IMR-90 (cell line): ENCODE data around the gene DNAJC7. TPM values are rescaled to one million over a fixed set of nuclear protein-coding genes. Genes with fewer than 3 reads are reported as not detected.

Source experiments
- ATAC-seq: fragments of 200-7000 bp; cut with Tn5 transposase; 2 replicates; pipeline ENCODE4 v1.9.1; 2020; ENCODE audit warnings: low read depth, mild to moderate bottlenecking, moderate library complexity
- BruUV-seq: library from RNA; stranded (reverse); fragments of 400-500 nt; replicated peaks from 2 replicates; lab custom pipeline; 2021; lab: Mats Ljungman, UMichigan
- CTCF ChIA-PET: fragments of 300-600 bp; formaldehyde crosslinking; extraction: SDS; loops from one replicate; lab custom pipeline; 2021; ENCODE audit warnings: antibody characterized with exemption; lab: Yijun Ruan, JAX
- POLR2A ChIA-PET: fragments of 300-600 bp; sonication (Branson Sonifier 250); formaldehyde crosslinking; loops from one replicate; lab custom pipeline; 2022; ENCODE audit warnings: antibody characterized with exemption; ENCODE audit not compliant: unreplicated experiment; lab: Charles Lee
- DNase-seq: peaks from one replicate; pipeline ENCODE4 v3.0.0; 2013
- H2AFZ ChIP-seq: replicated peaks from 2 replicates; pipeline ENCODE3; 2013; ENCODE audit warnings: low read length, mild to moderate bottlenecking; ENCODE audit not compliant: poor library complexity
- H2AK5ac ChIP-seq: 2 replicates; pipeline ENCODE4 v1.6.1; 2013; ENCODE audit warnings: low read depth, low read length, inconsistent platforms
- H2AK9ac ChIP-seq: replicated peaks from 2 replicates; pipeline ENCODE3; 2013; ENCODE audit warnings: mild to moderate bottlenecking, low read depth, low read length, moderate library complexity; ENCODE audit not compliant: poor library complexity
- H2BK120ac ChIP-seq: 2 replicates; pipeline ENCODE4 v1.6.1; 2013; ENCODE audit warnings: low read depth, low read length, inconsistent platforms
- H2BK15ac ChIP-seq: 3 replicates; pipeline ENCODE4 v1.6.1; 2013; ENCODE audit warnings: low read depth, low read length, inconsistent platforms
- H2BK20ac ChIP-seq: 2 replicates; pipeline ENCODE4 v1.6.1; 2013; ENCODE audit warnings: low read depth, mild to moderate bottlenecking, inconsistent platforms, low read length, moderate library complexity
- H2BK5ac ChIP-seq: 2 replicates; pipeline ENCODE4 v1.6.1; 2013; ENCODE audit warnings: mild to moderate bottlenecking, low read depth, low read length, inconsistent platforms; ENCODE audit not compliant: poor library complexity, severe bottlenecking
- H3K14ac ChIP-seq: replicated peaks from 2 replicates; pipeline ENCODE4 v1.6.1; 2013; ENCODE audit warnings: low read depth, low read length, inconsistent platforms
- H3K18ac ChIP-seq: 2 replicates; pipeline ENCODE4 v1.6.1; 2013; ENCODE audit warnings: low read depth, low read length, control low read depth
- H3K23ac ChIP-seq: 2 replicates; pipeline ENCODE4 v1.6.1; 2013; ENCODE audit warnings: low read depth, low read length, inconsistent platforms
- H3K27ac ChIP-seq: 2 replicates; pipeline ENCODE4 v1.5.1; 2013; ENCODE audit warnings: mild to moderate bottlenecking, control low read depth, low read length; ENCODE audit not compliant: insufficient read depth
- H3K27me3 ChIP-seq: 2 replicates; pipeline ENCODE4 v1.6.1; 2013; ENCODE audit warnings: low read length; ENCODE audit not compliant: control insufficient read depth, insufficient read depth
- H3K36me3 ChIP-seq: 2 replicates; pipeline ENCODE4 v1.6.1; 2013; ENCODE audit warnings: low read length, mixed read lengths; ENCODE audit not compliant: control insufficient read depth, insufficient read depth
- H3K4ac ChIP-seq: 2 replicates; pipeline ENCODE4 v1.6.1; 2013; ENCODE audit warnings: low read depth, low read length, inconsistent platforms
- H3K4me1 ChIP-seq: 2 replicates; pipeline ENCODE4 v1.6.1; 2013; ENCODE audit warnings: low read length, mixed read lengths; ENCODE audit not compliant: control insufficient read depth, insufficient read depth
- H3K4me2 ChIP-seq: 2 replicates; pipeline ENCODE4 v1.6.1; 2013; ENCODE audit warnings: low read depth, mild to moderate bottlenecking, control low read depth, low read length, moderate library complexity
- H3K4me3 ChIP-seq: 2 replicates; pipeline ENCODE4 v1.5.1; 2013; ENCODE audit warnings: low read depth, mild to moderate bottlenecking, control low read depth, low read length, moderate library complexity; ENCODE audit not compliant: insufficient read depth
- H3K56ac ChIP-seq: 2 replicates; pipeline ENCODE4 v1.6.1; 2013; ENCODE audit warnings: low read length, inconsistent platforms; ENCODE audit not compliant: insufficient read depth; ENCODE audit errors: extremely low read depth
- H3K79me1 ChIP-seq, 2 experiments: 2 replicates each; pipeline ENCODE4 v1.6.1; 2013; ENCODE audit warnings: low read length in 2 of 2, inconsistent platforms in 1 of 2, low read depth in 1 of 2
- H3K9ac ChIP-seq: 2 replicates; pipeline ENCODE4 v1.6.1; 2013; ENCODE audit warnings: low read depth, low read length, control low read depth
- H3K9me1 ChIP-seq: 2 replicates; pipeline ENCODE4 v1.6.1; 2013; ENCODE audit warnings: low read length, inconsistent platforms; ENCODE audit not compliant: insufficient read depth
- H3K9me3 ChIP-seq: 2 replicates; pipeline ENCODE4 v1.6.1; 2013; ENCODE audit warnings: low read length; ENCODE audit not compliant: control insufficient read depth, insufficient read depth
- H4K20me1 ChIP-seq: 2 replicates; pipeline ENCODE4 v1.6.1; 2013; ENCODE audit warnings: low read length, inconsistent platforms; ENCODE audit not compliant: insufficient read depth
- H4K5ac ChIP-seq: 2 replicates; pipeline ENCODE4 v1.6.1; 2013; ENCODE audit warnings: mild to moderate bottlenecking, low read depth, low read length, control low read depth
- H4K8ac ChIP-seq, 2 experiments: 2 replicates each; pipeline ENCODE4 v1.6.1; 2013; ENCODE audit warnings: low read depth in 2 of 2, low read length in 2 of 2, control low read depth in 1 of 2, inconsistent platforms in 1 of 2
- H4K91ac ChIP-seq: 2 replicates; pipeline ENCODE4 v1.6.1; 2013; ENCODE audit warnings: low read depth, low read length, inconsistent platforms; ENCODE audit not compliant: insufficient read depth
- BHLHE40 ChIP-seq: fragments of 150-350 bp; IDR thresholded peaks from 2 replicates; pipeline ENCODE4 v1.6.1; 2016; ENCODE audit warnings: mild to moderate bottlenecking, low read depth, low read length
- CEBPB ChIP-seq: IDR thresholded peaks from 2 replicates; pipeline ENCODE4 v1.6.1; 2012; ENCODE audit warnings: low read depth, low read length, improper control_type of control experiment
- MAFK ChIP-seq: IDR thresholded peaks from 2 replicates; pipeline ENCODE4 v1.6.1; 2012; ENCODE audit warnings: low read depth, low read length, improper control_type of control experiment
- MAZ ChIP-seq: IDR thresholded peaks from 2 replicates; pipeline ENCODE4 v1.6.1; 2012; ENCODE audit warnings: low read depth, mild to moderate bottlenecking, low read length, improper control_type of control experiment, moderate library complexity, borderline replicate concordance
- MXI1 ChIP-seq: IDR thresholded peaks from 2 replicates; pipeline ENCODE4 v1.6.1; 2012; ENCODE audit warnings: low read depth, mild to moderate bottlenecking, low read length, moderate library complexity, borderline replicate concordance
- NFE2L2 ChIP-seq: fragments of 150-350 bp; IDR thresholded peaks from 2 replicates; pipeline ENCODE4 v1.6.1; 2016; ENCODE audit warnings: low read depth, mild to moderate bottlenecking, low read length
- POLR2A ChIP-seq: IDR thresholded peaks from 2 replicates; pipeline ENCODE4 v1.6.1; 2012; ENCODE audit warnings: mild to moderate bottlenecking, low read depth, low read length
- RAD21 ChIP-seq: IDR thresholded peaks from 2 replicates; pipeline ENCODE4 v1.6.1; 2012; ENCODE audit warnings: low read length, improper control_type of control experiment
- RCOR1 ChIP-seq: IDR thresholded peaks from 2 replicates; pipeline ENCODE4 v1.6.1; 2012; ENCODE audit warnings: mild to moderate bottlenecking, low read length, improper control_type of control experiment; ENCODE audit not compliant: insufficient replicate concordance
- RFX5 ChIP-seq: IDR thresholded peaks from 2 replicates; pipeline ENCODE4 v1.8.0; 2012; ENCODE audit warnings: low read depth, mild to moderate bottlenecking, low read length, moderate library complexity
- SMC3 ChIP-seq: fragments of 150-350 bp; IDR thresholded peaks from 2 replicates; pipeline ENCODE4 v1.6.1; 2016; ENCODE audit warnings: low read depth, mild to moderate bottlenecking, antibody characterized with exemption, low read length, moderate library complexity
- WGBS, 2 experiments: methylation state at CpG; one replicate each; pipeline versions ENCODE4 v1.1.5 to v1.1.7; 2013; ENCODE audit warnings: missing lambda C conversion rate in 2 of 2; ENCODE audit not compliant: insufficient read length in 1 of 2; ENCODE audit errors: extremely low coverage in 2 of 2; 5-methylcytosine and 5-hydroxymethylcytosine counted together
- dilution Hi-C: fragments of 300-500 bp; cut with HindIII; formaldehyde crosslinking; loops from one replicate; pipeline ENCODE4 v1.14.3; 2018; ENCODE audit warnings: low sequenced_read_pairs; ENCODE audit not compliant: unreplicated experiment
- in situ Hi-C: fragments of 300-500 bp; cut with MboI; formaldehyde crosslinking; loops from 3 replicates; pipeline ENCODE4 v1.14.3; 2019; ENCODE audit warnings: low sequenced_read_pairs, inconsistent platforms, mixed read lengths
- intact Hi-C: fragments of 100-400 bp; cut with micrococcal nuclease; formaldehyde crosslinking; loops from 2 replicates; pipeline ENCODE4 v1.10.0; 2022
- polyA plus RNA-seq, 3 experiments: library from polyadenylated mRNA; depleted of rRNA; stranded (reverse); fragments of >200 nt; gene quantifications; 2 replicates each; pipeline ENCODE4 v1.2.3, GENCODE V29; 2012; ENCODE audit warnings: low replicate concordance in 1 of 3
- total RNA-seq: library from RNA; depleted of rRNA; stranded (reverse); fragments of >200 nt; gene quantifications from 2 replicates; pipeline ENCODE4 v1.2.3, GENCODE V29; 2012
- TF ChIP-seq, protein P1 (sequence below): fragments of 150-350 bp; IDR thresholded peaks from 2 replicates; pipeline ENCODE4 v1.6.1; 2017; ENCODE audit warnings: mild to moderate bottlenecking, antibody characterized with exemption, low read length, low read depth
- TF ChIP-seq, protein P2 (sequence below): fragments of 150-350 bp; IDR thresholded peaks from 2 replicates; pipeline ENCODE4 v1.6.1; 2016; ENCODE audit warnings: low read depth, mild to moderate bottlenecking, low read length, moderate library complexity, borderline replicate concordance
- TF ChIP-seq, protein P3 (sequence below): conservative IDR thresholded peaks from 2 replicates; pipeline ENCODE4 v1.5.1; 2012; ENCODE audit warnings: mild to moderate bottlenecking, low read depth, low read length, improper control_type of control experiment

The DNAJC7 gene
- total and polyA plus RNA-seq, 2 of the 4 experiments (the other 2 are of a cell fraction) = 49.3 to 71.7 TPM

DNA sequence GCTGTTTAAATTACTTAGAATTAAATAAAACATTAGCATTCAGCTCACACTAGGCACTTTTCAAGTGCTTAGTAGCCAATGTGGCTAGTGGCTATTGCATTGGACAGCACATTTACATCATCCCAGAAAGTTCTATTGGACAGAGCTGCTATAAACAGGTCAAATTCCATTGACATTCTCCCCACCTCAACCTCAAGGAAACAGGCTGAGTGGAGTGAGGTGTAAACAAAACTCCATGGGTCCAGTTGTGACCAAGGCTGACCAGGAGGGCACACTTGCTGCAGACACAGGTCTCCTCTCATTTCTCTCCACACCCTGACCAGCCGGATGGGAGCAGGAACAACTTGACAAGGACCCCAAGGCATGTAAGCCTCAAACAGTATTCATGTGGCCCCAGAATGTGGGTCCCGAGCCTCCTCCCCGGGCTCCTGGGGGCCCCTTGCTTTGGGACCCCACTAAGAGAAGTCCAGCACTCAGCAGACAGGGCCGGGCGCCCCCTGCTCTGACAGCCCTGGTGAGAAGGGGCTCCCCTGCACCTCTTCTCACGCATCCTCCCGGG lies 32.7 kb upstream of the DNAJC7 start:
- no peaks in the 10 kb centered on the region for H3K9me3 ChIP-seq
- ATAC-seq (peak; percentile 25), DNase-seq (no peak)
- H3K4me1 ChIP-seq = 0 out of 2 replicates have a peak, but pooled peaks cover 1% of the 10 kb centered on the region
- no peak overlapping the region for H3K27ac ChIP-seq
- H3K4me2 ChIP-seq = peak overlapping the region; percentile 69
- dilution Hi-C loops (no loop called here), in situ Hi-C loops (no loop called here), intact Hi-C loops (no loop called here)
- no peak overlapping the region for H2BK5ac ChIP-seq
- no peak overlapping the region for H2AK9ac ChIP-seq
- BruUV-seq = no TSS peak
- TF ChIP-seq RAD21 (no peak), MAZ (no peak), BHLHE40 (no peak), CEBPB (no peak), POLR2A (no peak), NFE2L2 (no peak), MAFK (no peak), RFX5 (no peak), RCOR1 (no peak), MXI1 (no peak), SMC3 (no peak)
- TF ChIP-seq, protein P1, sequence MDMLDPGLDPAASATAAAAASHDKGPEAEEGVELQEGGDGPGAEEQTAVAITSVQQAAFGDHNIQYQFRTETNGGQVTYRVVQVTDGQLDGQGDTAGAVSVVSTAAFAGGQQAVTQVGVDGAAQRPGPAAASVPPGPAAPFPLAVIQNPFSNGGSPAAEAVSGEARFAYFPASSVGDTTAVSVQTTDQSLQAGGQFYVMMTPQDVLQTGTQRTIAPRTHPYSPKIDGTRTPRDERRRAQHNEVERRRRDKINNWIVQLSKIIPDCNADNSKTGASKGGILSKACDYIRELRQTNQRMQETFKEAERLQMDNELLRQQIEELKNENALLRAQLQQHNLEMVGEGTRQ = no peak
- TF ChIP-seq, protein P2, sequence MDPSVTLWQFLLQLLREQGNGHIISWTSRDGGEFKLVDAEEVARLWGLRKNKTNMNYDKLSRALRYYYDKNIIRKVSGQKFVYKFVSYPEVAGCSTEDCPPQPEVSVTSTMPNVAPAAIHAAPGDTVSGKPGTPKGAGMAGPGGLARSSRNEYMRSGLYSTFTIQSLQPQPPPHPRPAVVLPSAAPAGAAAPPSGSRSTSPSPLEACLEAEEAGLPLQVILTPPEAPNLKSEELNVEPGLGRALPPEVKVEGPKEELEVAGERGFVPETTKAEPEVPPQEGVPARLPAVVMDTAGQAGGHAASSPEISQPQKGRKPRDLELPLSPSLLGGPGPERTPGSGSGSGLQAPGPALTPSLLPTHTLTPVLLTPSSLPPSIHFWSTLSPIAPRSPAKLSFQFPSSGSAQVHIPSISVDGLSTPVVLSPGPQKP = no peak
- TF ChIP-seq, protein P3, sequence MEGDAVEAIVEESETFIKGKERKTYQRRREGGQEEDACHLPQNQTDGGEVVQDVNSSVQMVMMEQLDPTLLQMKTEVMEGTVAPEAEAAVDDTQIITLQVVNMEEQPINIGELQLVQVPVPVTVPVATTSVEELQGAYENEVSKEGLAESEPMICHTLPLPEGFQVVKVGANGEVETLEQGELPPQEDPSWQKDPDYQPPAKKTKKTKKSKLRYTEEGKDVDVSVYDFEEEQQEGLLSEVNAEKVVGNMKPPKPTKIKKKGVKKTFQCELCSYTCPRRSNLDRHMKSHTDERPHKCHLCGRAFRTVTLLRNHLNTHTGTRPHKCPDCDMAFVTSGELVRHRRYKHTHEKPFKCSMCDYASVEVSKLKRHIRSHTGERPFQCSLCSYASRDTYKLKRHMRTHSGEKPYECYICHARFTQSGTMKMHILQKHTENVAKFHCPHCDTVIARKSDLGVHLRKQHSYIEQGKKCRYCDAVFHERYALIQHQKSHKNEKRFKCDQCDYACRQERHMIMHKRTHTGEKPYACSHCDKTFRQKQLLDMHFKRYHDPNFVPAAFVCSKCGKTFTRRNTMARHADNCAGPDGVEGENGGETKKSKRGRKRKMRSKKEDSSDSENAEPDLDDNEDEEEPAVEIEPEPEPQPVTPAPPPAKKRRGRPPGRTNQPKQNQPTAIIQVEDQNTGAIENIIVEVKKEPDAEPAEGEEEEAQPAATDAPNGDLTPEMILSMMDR = no peak
- whole genome bisulfite sequencing, 2 experiments = no CpG with 5 or more reads among the region's 7 CpGs
- no peak overlapping the region for H3K14ac ChIP-seq
- H3K79me1 ChIP-seq = no peaks in the 10 kb centered on the region
- CTCF ChIA-PET = no interaction called here
- no peak overlapping the region for H3K56ac ChIP-seq
- H2BK15ac ChIP-seq = no peak overlapping the region
- peak overlapping the region; percentile 50 for H3K4me3 ChIP-seq
- H3K18ac ChIP-seq = no peak overlapping the region
- no peak overlapping the region for H4K91ac ChIP-seq
- no peaks in the 10 kb centered on the region for H3K9me1 ChIP-seq
- no peak overlapping the region for H2BK120ac ChIP-seq
- H3K36me3 ChIP-seq = no peaks in the 10 kb centered on the region
- 0 out of 2 replicates have a peak overlapping the region, but pooled peaks have one; percentile 7 for H3K9ac ChIP-seq
- no peaks in the 10 kb centered on the region for H4K20me1 ChIP-seq
- 0 out of 2 replicates have a peak overlapping the region, but pooled peaks have one; percentile 33 for H4K5ac ChIP-seq
- no peak overlapping the region for H3K4ac ChIP-seq
- peaks cover 64% of the 10 kb centered on the region for H3K27me3 ChIP-seq
- H2AK5ac ChIP-seq = no peak overlapping the region
- peak overlapping the region; percentile 69 for H2AFZ ChIP-seq
- H2BK20ac ChIP-seq = no peak overlapping the region
- POLR2A ChIA-PET = no interaction called here
- H4K8ac ChIP-seq = peak overlapping the region in 1 of 2 experiments; percentile 25; a peak in 1 of 4 replicates
- H3K23ac ChIP-seq = no peak overlapping the region
